Mammary epithelial cell (primary cell): Measurements from ENCODE around the gene HDGF.

ENCODE experiments used
- EZH2 ChIP-seq: IDR thresholded peaks from 2 replicates; pipeline ENCODE4 v1.6.1; 2012; ENCODE audit warnings: low read length, inconsistent platforms, borderline replicate concordance
- TF ChIP-seq, protein P1 (sequence below), 2 donors: IDR thresholded peaks in 1 of 2; conservative IDR thresholded peaks in 1 of 2; 2 replicates each; pipeline ENCODE4 v1.5.1; 2011 to 2012; ENCODE audit warnings: inconsistent platforms in 2 of 2, low read length in 2 of 2, mild to moderate bottlenecking in 2 of 2, control low read depth in 1 of 2, low read depth in 1 of 2; ENCODE audit not compliant: insufficient read depth in 1 of 2; ENCODE audit errors: extremely low read depth in 1 of 2

DNA sequence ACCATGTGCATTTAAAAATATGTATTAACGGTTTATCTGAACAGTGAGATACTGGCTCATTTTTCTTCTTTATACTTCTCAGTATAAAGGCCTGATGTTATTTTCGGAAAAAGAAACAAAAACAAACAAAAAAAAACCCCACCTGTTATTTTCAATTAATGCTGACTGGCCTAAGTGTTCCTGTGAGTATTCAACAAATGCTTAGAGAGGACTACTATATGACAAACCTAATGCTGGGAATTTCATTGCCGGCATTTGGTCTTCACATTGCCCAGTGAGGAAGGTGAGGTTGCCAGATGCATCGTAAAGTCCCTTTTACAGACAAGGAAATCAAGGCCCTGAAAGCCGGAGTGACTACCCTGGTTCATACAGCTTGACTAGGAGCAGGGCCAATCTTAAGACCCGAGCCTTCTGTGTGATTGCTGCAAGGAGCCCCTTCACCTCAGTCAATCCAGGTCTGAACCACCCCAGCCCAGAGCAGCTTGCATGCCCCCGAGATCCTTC, 11.2 kb downstream of the HDGF start:
- TF ChIP-seq, protein P1, sequence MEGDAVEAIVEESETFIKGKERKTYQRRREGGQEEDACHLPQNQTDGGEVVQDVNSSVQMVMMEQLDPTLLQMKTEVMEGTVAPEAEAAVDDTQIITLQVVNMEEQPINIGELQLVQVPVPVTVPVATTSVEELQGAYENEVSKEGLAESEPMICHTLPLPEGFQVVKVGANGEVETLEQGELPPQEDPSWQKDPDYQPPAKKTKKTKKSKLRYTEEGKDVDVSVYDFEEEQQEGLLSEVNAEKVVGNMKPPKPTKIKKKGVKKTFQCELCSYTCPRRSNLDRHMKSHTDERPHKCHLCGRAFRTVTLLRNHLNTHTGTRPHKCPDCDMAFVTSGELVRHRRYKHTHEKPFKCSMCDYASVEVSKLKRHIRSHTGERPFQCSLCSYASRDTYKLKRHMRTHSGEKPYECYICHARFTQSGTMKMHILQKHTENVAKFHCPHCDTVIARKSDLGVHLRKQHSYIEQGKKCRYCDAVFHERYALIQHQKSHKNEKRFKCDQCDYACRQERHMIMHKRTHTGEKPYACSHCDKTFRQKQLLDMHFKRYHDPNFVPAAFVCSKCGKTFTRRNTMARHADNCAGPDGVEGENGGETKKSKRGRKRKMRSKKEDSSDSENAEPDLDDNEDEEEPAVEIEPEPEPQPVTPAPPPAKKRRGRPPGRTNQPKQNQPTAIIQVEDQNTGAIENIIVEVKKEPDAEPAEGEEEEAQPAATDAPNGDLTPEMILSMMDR (conservative IDR thresholded peaks at IDR 0.05 in 1 of 2, IDR thresholded peaks at IDR 0.05 in 1 of 2; ENCODE audit: extremely low read depth in 1 of 2, insufficient read depth in 1 of 2, low read depth in 1 of 2, low read length in 2 of 2), result no peak
- TF ChIP-seq EZH2, result no peak
